GM10266 (cell line): ENCODE results near the gene CDK14.

Source experiments
- DNase-seq: peaks from one replicate; pipeline ENCODE4 v3.0.0; 2012; ENCODE audit errors: extremely low spot score
- CTCF ChIP-seq: IDR thresholded peaks from 2 replicates; pipeline ENCODE4 v1.5.1; 2012; ENCODE audit warnings: mild to moderate bottlenecking, low read depth; ENCODE audit not compliant: control insufficient read depth, insufficient read depth; ENCODE audit errors: missing control alignments

Gene CDK14

GRCh38 chr7:91128683-91129348 is 532.7 kb downstream of the CDK14 start:
- TF ChIP-seq CTCF: no peak
- DNase-seq: no peak

- DNase-seq: no peak
- no peak for TF ChIP-seq CTCF
Measured at GRCh38 chr7:91135300-91135699, 539.2 kb downstream of the CDK14 start.

GRCh38 chr7:91135703-91136430 is 539.7 kb downstream of the CDK14 start:
- TF ChIP-seq CTCF: no peak
- DNase-seq: no peak

GRCh38 chr7:91137153-91137787 is 541.1 kb downstream of the CDK14 start:
- no peak for DNase-seq
- TF ChIP-seq CTCF: no peak

- DNase-seq: no peak
- no peak for TF ChIP-seq CTCF
Measured at GRCh38 chr7:91137788-91138368, 541.8 kb downstream of the CDK14 start.

- DNase-seq: no peak
- TF ChIP-seq CTCF: no peak
Measured at GRCh38 chr7:91140286-91140685, 544.2 kb downstream of the CDK14 start.
